Measurements from ENCODE around the gene VN1R5. TPM values are rescaled to one million over a fixed set of nuclear protein-coding genes. Genes with fewer than 3 reads are reported as not detected.

Gene VN1R5
- total and polyA plus RNA-seq, 4 donors = not detected

GRCh38 chr1:247246325-247247115 is 9.4 kb upstream of the VN1R5 start:
- H3K27ac ChIP-seq (ENCODE audit: low read depth in 1 of 2, low read length in 1 of 2) = no peak overlapping the region
- TF ChIP-seq, protein P1, sequence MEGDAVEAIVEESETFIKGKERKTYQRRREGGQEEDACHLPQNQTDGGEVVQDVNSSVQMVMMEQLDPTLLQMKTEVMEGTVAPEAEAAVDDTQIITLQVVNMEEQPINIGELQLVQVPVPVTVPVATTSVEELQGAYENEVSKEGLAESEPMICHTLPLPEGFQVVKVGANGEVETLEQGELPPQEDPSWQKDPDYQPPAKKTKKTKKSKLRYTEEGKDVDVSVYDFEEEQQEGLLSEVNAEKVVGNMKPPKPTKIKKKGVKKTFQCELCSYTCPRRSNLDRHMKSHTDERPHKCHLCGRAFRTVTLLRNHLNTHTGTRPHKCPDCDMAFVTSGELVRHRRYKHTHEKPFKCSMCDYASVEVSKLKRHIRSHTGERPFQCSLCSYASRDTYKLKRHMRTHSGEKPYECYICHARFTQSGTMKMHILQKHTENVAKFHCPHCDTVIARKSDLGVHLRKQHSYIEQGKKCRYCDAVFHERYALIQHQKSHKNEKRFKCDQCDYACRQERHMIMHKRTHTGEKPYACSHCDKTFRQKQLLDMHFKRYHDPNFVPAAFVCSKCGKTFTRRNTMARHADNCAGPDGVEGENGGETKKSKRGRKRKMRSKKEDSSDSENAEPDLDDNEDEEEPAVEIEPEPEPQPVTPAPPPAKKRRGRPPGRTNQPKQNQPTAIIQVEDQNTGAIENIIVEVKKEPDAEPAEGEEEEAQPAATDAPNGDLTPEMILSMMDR (IDR thresholded peaks at IDR 0.05; ENCODE audit: control extremely low read depth, extremely low read depth) = no peak
- DNase-seq = no peak
- no peak for ATAC-seq (ENCODE audit: insufficient read depth, low FRiP score)
- no peaks in the 10 kb centered on the region for H3K27me3 ChIP-seq (ENCODE audit: control insufficient read depth in 3 of 3, insufficient read depth in 3 of 3, low read length in 2 of 3)
- no peak overlapping the region for H3K9ac ChIP-seq (ENCODE audit: insufficient read depth in 1 of 2, low read length in 2 of 2)
- H3K4me1 ChIP-seq (ENCODE audit: control insufficient read depth in 5 of 5, insufficient read depth in 5 of 5, low read length in 5 of 5) = no peaks in the 10 kb centered on the region
- H3K9me3 ChIP-seq (ENCODE audit: control insufficient read depth in 4 of 4, insufficient read depth in 3 of 4, low read length in 3 of 4) = peaks cover 0 to 7% (median 4%) of the 10 kb centered on the region in 4 donors
- no peak overlapping the region for H3K4me3 ChIP-seq
- no peaks in the 10 kb centered on the region for H3K36me3 ChIP-seq (ENCODE audit: control insufficient read depth in 4 of 4, insufficient read depth in 4 of 4, low read length in 4 of 4)

DNA sequence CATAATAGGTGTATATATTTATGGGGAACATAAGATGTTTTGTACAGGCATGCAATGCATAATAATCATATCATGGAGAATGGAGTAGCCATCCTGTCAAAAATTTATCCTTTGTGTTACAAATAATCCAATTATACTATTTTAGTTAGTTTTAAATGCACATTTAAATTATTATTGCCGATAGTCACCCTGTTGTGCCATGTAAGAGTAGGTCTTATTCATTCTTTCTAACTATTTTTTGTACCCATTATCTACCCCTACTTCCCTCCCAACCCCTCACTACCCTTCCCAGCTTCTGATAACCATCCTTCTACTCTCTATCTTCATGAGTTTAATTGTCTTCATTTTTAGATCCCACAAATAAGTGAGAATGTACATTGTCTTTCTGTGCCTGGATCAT is 8.3 kb upstream of the VN1R5 start:
- DNase-seq = no peak
- ATAC-seq (ENCODE audit: insufficient read depth, low FRiP score) = no peak
- no peak overlapping the region for H3K27ac ChIP-seq (ENCODE audit: low read depth in 1 of 2, low read length in 1 of 2)
- no peaks in the 10 kb centered on the region for H3K36me3 ChIP-seq (ENCODE audit: control insufficient read depth in 4 of 4, insufficient read depth in 4 of 4, low read length in 4 of 4)
- H3K4me3 ChIP-seq = no peak overlapping the region
- 94 to 97% methylated on average over 1 of the region's 1 CpG for WGBS, 2 donors
- H3K27me3 ChIP-seq (ENCODE audit: control insufficient read depth in 3 of 3, insufficient read depth in 3 of 3, low read length in 2 of 3) = no peaks in the 10 kb centered on the region
- TF ChIP-seq, protein P1 (IDR thresholded peaks at IDR 0.05; ENCODE audit: control extremely low read depth, extremely low read depth) = no peak
- no peaks in the 10 kb centered on the region for H3K4me1 ChIP-seq (ENCODE audit: control insufficient read depth in 5 of 5, insufficient read depth in 5 of 5, low read length in 5 of 5)
- H3K9ac ChIP-seq (ENCODE audit: insufficient read depth in 1 of 2, low read length in 2 of 2) = no peak overlapping the region
- H3K9me3 ChIP-seq (ENCODE audit: control insufficient read depth in 4 of 4, insufficient read depth in 3 of 4, low read length in 3 of 4) = peaks cover 0 to 7% (median 4%) of the 10 kb centered on the region in 4 donors

GRCh38 chr1:247266053-247266452 is 10.2 kb downstream of the VN1R5 start:
- TF ChIP-seq, protein P1 (IDR thresholded peaks at IDR 0.05; ENCODE audit: control extremely low read depth, extremely low read depth) = no peak
- Histone ChIP-seq H3K9me3 (ENCODE audit: control insufficient read depth in 4 of 4, insufficient read depth in 3 of 4, low read length in 3 of 4) (peaks cover 0 to 18% (median 0%) of the 10 kb centered on the region in 4 donors), H3K4me3 (no peak overlapping the region), H3K36me3 (ENCODE audit: control insufficient read depth in 4 of 4, insufficient read depth in 4 of 4, low read length in 4 of 4) (no peaks in the 10 kb centered on the region), H3K27me3 (ENCODE audit: control insufficient read depth in 3 of 3, insufficient read depth in 3 of 3, low read length in 2 of 3) (no peaks in the 10 kb centered on the region), H3K4me1 (ENCODE audit: control insufficient read depth in 5 of 5, insufficient read depth in 5 of 5, low read length in 5 of 5) (no peaks in the 10 kb centered on the region), H3K9ac (ENCODE audit: insufficient read depth in 1 of 2, low read length in 2 of 2) (no peak overlapping the region), H3K27ac (ENCODE audit: low read depth in 1 of 2, low read length in 1 of 2) (no peak overlapping the region)
- no peak for DNase-seq
- ATAC-seq (ENCODE audit: insufficient read depth, low FRiP score) = no peak
- 91 to 92% methylated on average over 5 of the region's 5 CpGs for WGBS, 2 donors
